ENCODE measurements around the gene CCDC81.

The CCDC81 gene

GRCh38 chr11:86395061-86395551 lies 20.4 kb downstream of the CCDC81 start:
- H3K4me1 ChIP-seq (ENCODE audit: low read length) = peaks cover 7% of the 10 kb centered on the region
- no peak overlapping the region for H3K27ac ChIP-seq (ENCODE audit: low read length)
- no peaks in the 10 kb centered on the region for H4K20me1 ChIP-seq (ENCODE audit: insufficient read depth, low read length)
- H3K4me2 ChIP-seq (ENCODE audit: low read length) = no peak overlapping the region
- H2AFZ ChIP-seq (ENCODE audit: low read depth, low read length) = no peak overlapping the region
- no peak overlapping the region for H3K9ac ChIP-seq (ENCODE audit: low read length)
- H3K79me2 ChIP-seq (ENCODE audit: low read length) = no peaks in the 10 kb centered on the region
- no peak for TF ChIP-seq EZH2phosphoT487 (IDR thresholded peaks at IDR 0.05; ENCODE audit: low read depth)
- no peaks in the 10 kb centered on the region for H3K27me3 ChIP-seq (ENCODE audit: low read depth, low read length)
- H3K9me3 ChIP-seq (ENCODE audit: insufficient read depth, low read length) = no peaks in the 10 kb centered on the region
- H3K36me3 ChIP-seq (replicated peaks; ENCODE audit: low read depth, low read length) = no peaks in the 10 kb centered on the region
- no peak overlapping the region for H3K4me3 ChIP-seq (ENCODE audit: low read length)

- H3K27ac ChIP-seq (ENCODE audit: low read length) = no peak overlapping the region
- H3K4me3 ChIP-seq (ENCODE audit: low read length) = no peak overlapping the region
- H3K4me1 ChIP-seq (ENCODE audit: low read length) = no peaks in the 10 kb centered on the region
Observed at GRCh38 chr11:86396396-86396795, 21.7 kb downstream of the CCDC81 start.

GRCh38 chr11:86397351-86397750 lies 22.7 kb downstream of the CCDC81 start:
- no peaks in the 10 kb centered on the region for H3K36me3 ChIP-seq (replicated peaks; ENCODE audit: low read depth, low read length)
- H3K9ac ChIP-seq (ENCODE audit: low read length) = no peak overlapping the region
- no peak overlapping the region for H3K4me3 ChIP-seq (ENCODE audit: low read length)
- H3K4me1 ChIP-seq (ENCODE audit: low read length) = no peaks in the 10 kb centered on the region
- no peaks in the 10 kb centered on the region for H4K20me1 ChIP-seq (ENCODE audit: insufficient read depth, low read length)
- H3K9me3 ChIP-seq (ENCODE audit: insufficient read depth, low read length) = no peaks in the 10 kb centered on the region
- H3K79me2 ChIP-seq (ENCODE audit: low read length) = no peaks in the 10 kb centered on the region
- TF ChIP-seq EZH2phosphoT487 (IDR thresholded peaks at IDR 0.05; ENCODE audit: low read depth) (no peak), CTCF (IDR thresholded peaks at IDR 0.05; ENCODE audit: low read depth, low read length) (no peak)
- H3K27me3 ChIP-seq (ENCODE audit: low read depth, low read length) = no peaks in the 10 kb centered on the region
- H3K27ac ChIP-seq (ENCODE audit: low read length) = no peak overlapping the region
- no peak overlapping the region for H2AFZ ChIP-seq (ENCODE audit: low read depth, low read length)
- no peak overlapping the region for H3K4me2 ChIP-seq (ENCODE audit: low read length)

More at GRCh38 chr11:86396396-86396795, 21.7 kb downstream of the CCDC81 start:
- no peaks in the 10 kb centered on the region for H4K20me1 ChIP-seq (ENCODE audit: insufficient read depth, low read length)
- TF ChIP-seq EZH2phosphoT487 (IDR thresholded peaks at IDR 0.05; ENCODE audit: low read depth) = no peak
- no peak overlapping the region for H3K9ac ChIP-seq (ENCODE audit: low read length)
- H2AFZ ChIP-seq (ENCODE audit: low read depth, low read length) = no peak overlapping the region
- no peak overlapping the region for H3K4me2 ChIP-seq (ENCODE audit: low read length)
- H3K79me2 ChIP-seq (ENCODE audit: low read length) = no peaks in the 10 kb centered on the region
- no peaks in the 10 kb centered on the region for H3K27me3 ChIP-seq (ENCODE audit: low read depth, low read length)
- H3K9me3 ChIP-seq (ENCODE audit: insufficient read depth, low read length) = no peaks in the 10 kb centered on the region
- H3K36me3 ChIP-seq (replicated peaks; ENCODE audit: low read depth, low read length) = no peaks in the 10 kb centered on the region

- TF ChIP-seq CTCF (IDR thresholded peaks at IDR 0.05; ENCODE audit: low read depth, low read length) (no peak), EZH2phosphoT487 (IDR thresholded peaks at IDR 0.05; ENCODE audit: low read depth) (no peak)
- Histone ChIP-seq H3K27ac (ENCODE audit: low read length) (no peak overlapping the region), H3K4me2 (ENCODE audit: low read length) (no peak overlapping the region), H2AFZ (ENCODE audit: low read depth, low read length) (no peak overlapping the region), H3K4me3 (ENCODE audit: low read length) (no peak overlapping the region), H4K20me1 (ENCODE audit: insufficient read depth, low read length) (no peaks in the 10 kb centered on the region), H3K9ac (ENCODE audit: low read length) (no peak overlapping the region), H3K9me3 (ENCODE audit: insufficient read depth, low read length) (no peaks in the 10 kb centered on the region), H3K4me1 (ENCODE audit: low read length) (no peaks in the 10 kb centered on the region), H3K79me2 (ENCODE audit: low read length) (no peaks in the 10 kb centered on the region), H3K27me3 (ENCODE audit: low read depth, low read length) (no peaks in the 10 kb centered on the region), H3K36me3 (replicated peaks; ENCODE audit: low read depth, low read length) (no peaks in the 10 kb centered on the region)
Observed at GRCh38 chr11:86398106-86398505, 23.4 kb downstream of the CCDC81 start.

- Histone ChIP-seq H3K4me3 (ENCODE audit: low read length) (no peak overlapping the region), H3K36me3 (replicated peaks; ENCODE audit: low read depth, low read length) (no peaks in the 10 kb centered on the region), H3K4me2 (ENCODE audit: low read length) (no peak overlapping the region), H3K9me3 (ENCODE audit: insufficient read depth, low read length) (no peaks in the 10 kb centered on the region), H4K20me1 (ENCODE audit: insufficient read depth, low read length) (no peaks in the 10 kb centered on the region), H3K27me3 (ENCODE audit: low read depth, low read length) (no peaks in the 10 kb centered on the region), H2AFZ (ENCODE audit: low read depth, low read length) (no peak overlapping the region), H3K79me2 (ENCODE audit: low read length) (no peaks in the 10 kb centered on the region), H3K4me1 (ENCODE audit: low read length) (no peaks in the 10 kb centered on the region), H3K27ac (ENCODE audit: low read length) (no peak overlapping the region), H3K9ac (ENCODE audit: low read length) (no peak overlapping the region)
- TF ChIP-seq CTCF (IDR thresholded peaks at IDR 0.05; ENCODE audit: low read depth, low read length) (no peak), EZH2phosphoT487 (IDR thresholded peaks at IDR 0.05; ENCODE audit: low read depth) (no peak)
Observed at GRCh38 chr11:86403458-86403857, 28.8 kb downstream of the CCDC81 start.

Measured in OCI-LY3 (cell line).